CD4-positive, alpha-beta T cell treated with Interleukin-6 for 4 hours (primary cell): ENCODE results near the gene ZC3H12D.

ENCODE experiments used
- DNase-seq: peaks from one replicate; pipeline ENCODE4 v3.0.0-alpha.2; 2020; ENCODE audit warnings: mixed read lengths

The ZC3H12D gene

DNA sequence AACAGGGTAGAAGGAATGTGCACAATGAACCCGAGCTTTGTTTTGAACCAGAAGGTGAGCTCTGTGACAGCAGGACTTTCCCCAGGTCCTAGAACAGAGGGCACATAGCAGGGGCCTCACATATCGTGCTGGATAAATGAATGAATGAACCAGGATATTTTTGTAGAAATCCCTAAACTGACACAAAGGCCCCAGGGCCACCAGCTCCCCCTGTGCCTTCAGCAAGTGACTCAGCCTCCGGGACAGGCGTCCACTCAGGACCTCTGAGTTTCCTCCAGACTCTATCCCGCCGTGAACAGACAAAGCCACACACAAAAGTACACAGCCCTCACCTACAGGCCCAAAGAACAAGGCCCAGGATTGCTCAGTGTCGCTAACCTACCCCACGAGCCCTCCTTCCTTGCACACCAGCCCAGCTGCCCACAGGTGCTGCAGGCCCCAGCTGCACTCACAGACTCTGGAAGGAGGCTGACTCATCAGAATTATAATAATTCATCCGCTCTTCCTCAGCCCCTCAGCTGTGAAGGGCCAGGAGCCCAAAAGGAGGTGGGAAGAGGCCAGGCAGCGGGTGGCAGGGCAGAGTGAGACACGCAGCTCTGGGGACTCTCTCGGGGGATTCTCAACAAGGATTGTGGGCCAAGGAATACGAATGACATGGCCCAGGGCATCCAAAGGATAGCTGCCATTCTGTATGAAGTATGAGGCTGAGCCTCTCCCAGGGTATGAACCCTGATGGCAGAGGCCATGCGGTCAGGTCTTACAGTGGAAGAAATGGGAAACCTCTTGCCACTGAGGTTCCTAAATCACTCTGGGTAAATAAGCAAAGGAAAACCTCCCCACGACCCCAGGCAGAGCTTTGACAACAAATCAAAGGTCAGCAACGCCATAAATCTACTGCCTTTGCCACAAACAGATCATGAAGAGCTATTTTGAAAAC, 43.8 kb downstream of the ZC3H12D start:
- no peak for DNase-seq

DNA sequence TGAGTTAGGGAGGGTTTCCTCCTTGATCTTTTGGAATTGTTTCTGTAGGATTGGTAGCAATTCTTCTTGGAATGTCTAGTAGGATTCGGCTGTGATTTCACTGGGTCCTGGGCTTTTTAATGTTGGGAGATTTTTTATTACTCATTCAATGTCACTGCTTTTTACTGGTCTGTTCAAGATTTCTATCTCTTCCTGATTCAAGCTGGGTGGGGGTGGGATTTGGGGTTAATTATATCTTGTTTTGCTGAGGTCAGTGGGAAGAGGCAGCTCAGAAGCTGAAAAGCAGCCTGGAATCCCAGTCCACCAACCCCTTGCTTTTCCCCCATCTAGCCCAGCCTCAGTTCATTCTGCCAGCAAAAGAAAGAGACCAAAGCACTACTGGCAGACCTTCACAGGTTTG, 45.2 kb downstream of the ZC3H12D start:
- DNase-seq = no peak

DNA sequence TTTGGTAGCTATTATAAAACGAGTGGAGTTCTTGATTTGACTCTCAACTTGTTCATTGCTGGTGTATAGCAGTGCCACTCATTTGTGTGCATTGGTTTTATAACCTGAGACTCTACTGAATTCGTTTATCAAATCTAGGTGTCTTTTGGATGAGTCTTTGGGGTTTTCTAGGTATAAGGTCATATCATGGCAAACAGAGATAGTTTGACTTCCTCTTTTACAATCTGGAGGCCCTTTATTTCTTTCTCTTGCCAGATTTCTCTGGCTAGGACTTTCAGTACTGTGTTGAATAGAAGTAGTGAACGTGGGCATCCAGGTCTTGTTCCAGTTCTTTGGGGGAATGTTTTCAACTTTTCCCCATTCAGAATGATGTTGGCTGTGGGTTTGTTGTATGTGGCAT, 46.0 kb downstream of the ZC3H12D start:
- no peak for DNase-seq

DNA sequence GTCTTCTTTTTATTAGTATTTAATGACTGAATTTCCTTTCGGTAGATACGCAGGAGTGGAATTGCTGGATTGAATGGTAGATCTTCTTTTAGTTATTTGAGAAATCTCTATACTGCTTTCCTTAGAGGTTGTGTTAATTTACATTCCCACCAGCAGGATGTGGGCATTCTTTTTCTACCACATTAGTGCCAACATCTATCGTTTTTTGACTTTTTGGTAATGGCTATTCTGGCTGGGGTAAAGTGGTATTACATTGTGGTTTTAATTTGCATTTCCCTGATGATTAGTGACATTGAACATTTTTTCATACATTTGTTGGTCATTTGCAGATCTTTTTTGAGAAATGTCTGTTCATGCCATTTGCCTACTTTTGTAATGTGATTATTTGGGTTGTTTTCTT, 47.6 kb downstream of the ZC3H12D start:
- DNase-seq = no peak

DNA sequence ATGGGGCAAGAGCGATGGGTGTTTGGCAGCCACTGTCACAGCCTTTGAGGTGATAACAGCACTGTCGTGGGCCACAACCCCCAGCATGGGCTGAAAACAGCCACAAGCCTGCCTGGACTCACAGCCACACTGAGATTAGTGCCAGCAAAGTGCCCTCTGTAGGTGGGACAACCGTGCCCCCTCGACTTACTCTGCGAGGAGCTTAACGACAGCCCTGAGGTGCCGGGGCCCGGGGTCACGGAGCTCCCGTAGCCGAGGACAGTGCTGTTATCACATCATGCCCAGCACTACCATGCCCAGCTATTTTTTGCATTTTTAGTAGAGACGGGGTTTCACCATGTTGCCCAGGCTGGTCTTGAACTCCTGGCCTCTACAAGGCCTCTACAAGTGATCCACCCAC, 48.2 kb downstream of the ZC3H12D start:
- no peak for DNase-seq

DNA sequence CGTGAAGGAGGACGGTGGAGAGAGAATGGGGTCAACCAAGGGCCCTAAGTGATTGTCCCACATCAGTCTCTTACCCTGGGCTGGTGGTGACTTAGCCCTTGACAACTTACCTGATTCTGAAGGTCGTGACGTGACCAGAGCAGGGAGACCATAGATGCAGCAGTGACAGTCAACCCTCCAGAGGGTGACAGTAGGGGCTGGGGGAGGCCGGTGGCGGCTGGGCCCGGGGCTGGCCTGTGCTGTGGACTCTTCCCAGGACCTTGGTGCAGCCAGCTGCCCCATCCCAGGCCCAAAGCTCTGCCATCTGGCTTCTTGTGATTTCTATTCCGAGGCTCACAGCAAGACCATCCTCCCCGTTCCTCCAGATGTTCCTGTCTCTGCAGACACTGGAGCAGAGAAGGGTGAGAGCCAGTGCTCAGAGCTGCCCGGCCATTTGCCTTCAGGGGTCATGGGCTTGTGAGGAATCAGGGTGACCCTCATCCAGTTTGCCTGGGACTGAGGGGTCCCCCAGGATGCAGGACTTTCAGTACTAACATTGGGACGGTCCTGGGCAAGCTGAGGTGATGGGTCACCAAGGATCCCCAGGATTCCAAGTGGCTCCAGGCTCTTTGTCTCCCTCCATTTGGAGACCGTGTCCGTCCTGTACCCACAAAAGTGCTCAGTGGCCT, 48.8 kb downstream of the ZC3H12D start:
- DNase-seq = no peak

DNA sequence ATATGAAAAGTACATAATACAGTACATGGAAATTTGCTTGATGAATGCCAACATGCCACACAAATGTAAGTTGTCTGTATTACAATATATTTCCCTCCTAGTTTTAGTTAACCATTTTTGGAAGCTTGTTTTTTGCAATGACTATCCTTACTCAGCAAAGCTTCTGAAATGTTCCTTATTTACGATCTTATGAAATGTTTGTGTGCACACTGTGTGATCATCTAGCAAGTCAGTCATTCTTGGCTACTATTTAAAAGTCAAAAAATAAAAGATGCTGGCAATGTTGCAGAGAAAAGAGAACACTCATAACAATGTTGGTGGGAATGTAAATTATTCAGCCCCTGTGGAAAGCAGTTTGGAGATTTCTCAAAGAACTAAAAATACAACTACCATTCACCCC, 50.9 kb downstream of the ZC3H12D start:
- DNase-seq = no peak

DNA sequence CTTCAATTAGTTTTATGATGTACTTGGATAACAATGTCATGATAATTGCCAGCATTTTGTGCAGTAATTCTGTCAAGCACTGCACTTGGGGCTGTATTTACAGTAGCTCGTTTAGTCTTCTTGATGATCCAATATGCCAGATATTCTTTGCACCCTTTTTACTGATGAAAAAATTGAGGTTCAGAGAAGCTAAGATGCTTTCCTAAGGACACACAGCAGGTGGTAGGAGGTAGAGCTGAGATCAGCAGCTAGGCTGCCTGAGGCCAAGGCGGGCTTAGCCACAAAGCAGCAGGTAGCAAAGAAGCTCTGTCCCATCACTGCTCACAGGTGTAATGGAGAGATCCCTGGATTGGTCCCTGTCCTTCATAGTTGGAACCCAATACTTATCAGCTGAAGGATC, 51.4 kb downstream of the ZC3H12D start:
- DNase-seq = no peak

DNA sequence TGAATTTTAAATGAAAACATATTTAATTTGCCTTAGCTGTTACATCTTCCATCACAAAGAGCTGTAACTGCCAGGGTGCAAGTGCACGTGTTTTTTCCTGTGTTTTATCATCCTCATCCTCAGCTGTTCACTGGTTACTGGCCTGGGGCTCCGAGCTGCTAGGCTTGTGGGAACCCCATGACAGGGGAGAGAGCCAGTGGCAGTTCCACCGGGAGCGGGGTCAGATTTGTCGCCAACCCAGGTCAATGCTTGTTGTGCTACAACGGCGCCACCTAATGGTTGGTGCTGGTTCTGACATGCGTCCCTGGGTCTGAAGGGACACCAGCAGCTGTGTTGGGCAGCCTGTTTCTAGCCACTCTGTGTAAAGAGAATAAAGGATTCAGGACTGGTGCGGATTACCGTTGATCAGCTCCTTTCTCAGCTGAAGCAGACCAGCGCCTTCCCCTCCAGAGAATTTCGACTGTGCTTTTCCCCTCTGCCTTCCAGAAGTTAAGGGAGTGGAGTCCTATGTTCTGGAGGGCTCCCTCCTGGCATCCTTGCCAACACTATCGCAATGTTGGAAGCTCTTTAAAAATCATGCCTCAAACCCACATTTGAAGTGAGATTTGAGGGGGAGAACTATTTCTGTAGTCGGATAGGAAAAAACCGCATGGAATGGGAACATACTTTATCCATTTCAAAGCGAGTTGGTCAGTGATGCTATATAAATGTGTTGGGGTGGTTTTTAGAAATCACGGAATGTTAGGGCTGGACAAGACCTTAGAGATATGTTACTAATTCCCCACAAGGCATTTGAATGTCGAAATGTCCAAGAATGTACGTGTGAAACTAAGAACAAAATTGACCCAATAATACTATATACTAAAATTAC, 52.7 kb downstream of the ZC3H12D start:
- peak; percentile 92 for DNase-seq

DNA sequence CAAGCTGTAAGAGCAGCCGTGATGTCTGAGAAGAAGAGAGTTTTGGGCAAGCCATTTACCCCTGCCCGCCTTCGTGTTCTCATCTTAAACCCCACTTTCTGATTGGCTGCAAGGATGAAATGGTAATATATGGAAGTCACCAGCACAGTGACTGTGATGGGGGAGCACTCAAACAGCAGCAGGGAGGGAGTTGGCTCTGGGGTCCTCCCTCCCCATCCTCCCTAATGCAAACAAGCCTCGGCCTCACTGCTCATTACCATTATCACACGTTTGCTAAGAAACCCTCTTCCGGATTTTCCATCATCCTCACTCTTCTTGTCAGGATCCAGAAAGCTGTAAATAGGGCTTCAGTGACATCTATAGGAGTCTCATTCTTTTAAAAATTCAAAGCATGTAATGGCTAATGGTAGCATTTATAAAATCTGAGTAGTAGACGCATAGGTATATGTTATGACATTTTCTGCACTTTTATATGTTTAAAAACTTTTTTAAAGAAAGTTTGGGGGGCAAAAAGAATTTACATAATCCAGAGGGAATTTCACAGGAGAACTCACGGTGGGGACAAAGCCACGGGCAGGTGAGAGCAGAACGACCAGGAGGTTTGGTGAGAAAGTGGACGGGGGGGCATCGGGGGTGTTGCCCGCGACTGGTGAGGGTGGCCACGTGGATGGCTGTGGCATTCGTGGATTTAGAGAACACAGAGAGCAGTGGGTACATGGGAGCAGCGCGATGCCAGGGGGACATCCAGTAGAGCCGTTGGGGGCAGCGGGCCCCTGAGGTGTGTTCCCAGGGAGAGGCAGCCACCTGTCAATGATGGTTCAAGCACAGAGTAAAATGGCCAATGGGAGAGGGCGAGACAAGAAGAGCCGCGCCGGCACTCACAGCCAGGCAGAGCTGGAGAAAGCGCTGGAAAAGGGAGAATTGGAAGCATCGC, 55.1 kb downstream of the ZC3H12D start:
- DNase-seq = no peak

DNA sequence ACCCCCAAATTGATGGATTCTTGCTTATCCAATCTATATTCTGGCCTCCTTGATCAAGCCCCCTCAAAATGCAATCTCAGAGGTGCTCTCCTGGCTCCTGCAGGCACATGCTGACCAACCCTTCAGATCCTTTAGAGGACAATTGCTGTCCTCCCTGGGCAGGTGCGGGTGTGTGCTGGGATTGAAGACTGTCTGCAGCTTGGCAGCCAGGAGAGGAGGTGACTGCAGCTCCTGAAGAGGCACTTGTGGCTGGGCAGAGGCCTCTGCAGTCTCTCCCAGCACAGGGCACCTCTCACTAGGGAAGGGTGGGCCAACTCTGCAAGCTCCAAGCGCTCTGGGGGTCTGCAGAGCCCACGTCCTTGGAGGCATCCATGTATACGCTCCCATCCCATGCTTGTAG, 56.2 kb downstream of the ZC3H12D start:
- DNase-seq = no peak

DNA sequence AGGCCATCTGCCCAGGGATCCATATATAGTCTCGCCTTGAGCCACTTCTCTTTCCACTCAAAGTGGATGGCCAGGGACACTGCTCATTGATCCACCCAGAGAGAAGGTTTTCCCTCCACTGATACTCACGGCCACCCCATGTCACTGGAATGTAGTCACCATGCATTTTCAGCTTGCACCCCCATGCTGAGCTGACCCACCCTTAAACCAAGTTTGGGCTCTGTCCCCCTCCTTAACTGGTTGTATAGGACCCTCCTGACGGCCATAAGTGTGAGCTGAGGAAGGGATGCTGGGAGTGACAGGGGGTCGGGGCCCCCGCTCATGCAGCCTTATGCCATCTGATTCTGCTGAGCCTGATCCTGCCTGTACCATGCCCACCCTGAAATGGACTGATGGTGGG, 59.1 kb downstream of the ZC3H12D start:
- no peak for DNase-seq

DNA sequence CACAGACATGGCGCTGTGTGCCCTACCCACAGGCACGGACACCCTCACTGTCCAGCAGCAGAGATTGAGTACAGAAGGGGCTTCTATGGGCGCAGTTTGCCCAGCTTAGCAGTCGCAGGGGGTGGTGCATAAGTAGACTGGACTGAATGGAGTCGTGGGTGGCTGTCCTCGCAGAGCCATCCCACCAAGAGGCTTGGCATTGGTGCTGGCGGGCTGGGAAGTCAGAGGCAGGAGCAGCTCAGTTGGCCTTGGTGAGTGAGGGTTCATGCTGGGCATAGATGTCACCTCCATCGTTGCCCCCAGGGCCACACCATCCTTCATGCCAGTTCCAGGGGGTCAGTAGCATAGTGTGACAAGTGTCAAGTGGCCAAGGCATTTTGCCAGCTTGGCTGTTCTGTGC, 59.6 kb downstream of the ZC3H12D start:
- no peak for DNase-seq

DNA sequence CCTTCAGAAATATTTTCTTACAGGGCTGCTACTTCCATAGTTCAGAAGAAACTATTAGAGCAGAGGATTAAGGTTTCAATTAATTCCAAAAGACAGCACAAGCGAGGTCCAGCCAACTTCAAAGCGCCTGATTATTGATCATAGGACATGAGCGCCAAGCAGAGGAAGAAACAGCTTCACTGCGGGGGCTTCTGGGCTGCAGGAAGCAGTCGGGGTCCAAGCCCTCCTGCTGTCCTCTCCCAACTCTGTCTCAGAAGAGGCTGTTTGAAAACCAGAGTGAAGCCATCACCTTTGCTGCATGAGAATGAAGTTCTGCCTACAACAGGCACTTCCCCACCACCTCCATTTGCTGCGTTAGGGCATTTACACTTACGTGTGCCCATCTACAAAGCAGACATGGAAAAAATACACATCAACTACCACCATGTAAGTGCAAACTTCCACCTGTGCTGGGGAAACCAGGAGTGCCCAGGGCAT, 60.8 kb downstream of the ZC3H12D start:
- DNase-seq = no peak

DNA sequence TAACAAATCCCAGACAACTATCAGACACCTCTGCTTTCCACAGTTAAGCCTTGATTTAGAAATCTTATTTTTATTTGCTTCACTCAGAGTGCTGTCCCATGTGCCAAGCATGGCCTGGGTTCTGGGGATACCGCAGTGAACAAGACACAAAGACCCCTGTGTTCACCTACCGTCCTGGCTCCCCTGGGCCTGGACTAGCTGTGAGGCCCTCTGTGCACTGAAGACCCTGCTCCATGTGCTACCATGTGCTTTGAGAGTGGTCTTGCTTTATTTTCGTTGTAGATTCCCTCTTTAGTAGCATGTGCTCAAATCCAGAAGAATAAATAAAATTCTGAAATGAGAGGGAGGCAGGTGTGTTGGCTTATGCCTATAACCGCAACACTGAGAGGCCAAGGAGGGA, 62.2 kb downstream of the ZC3H12D start:
- DNase-seq = no peak

DNA sequence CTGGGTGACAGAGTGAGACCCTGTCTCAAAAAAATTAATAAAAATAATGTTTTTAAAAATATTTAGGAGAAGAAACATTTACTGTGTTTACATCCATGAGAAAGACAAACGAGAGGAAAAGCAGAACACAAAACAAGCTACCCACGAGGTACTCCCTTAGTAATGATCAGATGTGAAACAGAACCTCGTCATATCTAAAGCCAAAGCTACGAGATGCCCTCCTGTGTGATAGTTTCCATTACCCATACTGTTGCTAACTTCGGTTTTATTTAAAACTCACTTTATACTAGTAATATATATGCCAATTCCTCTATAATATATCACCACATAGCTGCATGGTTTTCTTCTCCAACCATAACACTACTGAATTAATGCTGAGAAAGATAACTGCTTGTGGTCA, 63.7 kb downstream of the ZC3H12D start:
- DNase-seq = no peak

DNA sequence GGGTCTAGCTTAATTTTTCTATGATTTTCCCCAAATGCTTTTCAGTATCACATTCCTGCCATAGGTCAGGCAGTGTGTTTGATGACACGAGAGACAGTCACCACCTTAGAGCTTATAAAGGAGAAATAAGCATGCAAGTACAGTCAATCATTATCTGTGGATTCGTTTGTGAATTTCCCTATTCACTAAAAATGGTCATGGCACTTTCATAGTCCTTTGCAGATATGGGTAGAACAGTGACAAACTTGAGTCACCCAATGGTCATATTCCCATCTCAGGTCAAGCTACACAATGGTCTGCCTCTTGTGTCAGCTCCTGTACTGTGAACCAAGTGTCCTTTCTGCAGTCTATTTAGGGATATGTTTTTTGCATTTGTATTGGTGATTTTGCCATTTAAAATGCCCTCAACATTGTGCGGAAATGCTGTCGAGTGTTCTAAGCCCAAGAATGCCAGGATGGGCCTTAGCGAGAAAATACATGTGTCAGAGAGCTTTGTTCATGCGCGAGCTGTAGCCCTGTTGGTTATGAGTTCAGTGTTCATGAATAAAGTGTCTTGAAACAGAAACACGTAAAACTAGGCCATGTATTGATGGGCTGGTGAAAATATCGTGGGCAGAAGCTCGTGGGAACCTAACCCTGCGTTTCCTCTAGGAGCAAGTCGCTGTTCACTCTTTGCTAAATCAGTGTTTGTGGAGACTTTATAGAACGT, 65.0 kb downstream of the ZC3H12D start:
- DNase-seq = no peak

DNA sequence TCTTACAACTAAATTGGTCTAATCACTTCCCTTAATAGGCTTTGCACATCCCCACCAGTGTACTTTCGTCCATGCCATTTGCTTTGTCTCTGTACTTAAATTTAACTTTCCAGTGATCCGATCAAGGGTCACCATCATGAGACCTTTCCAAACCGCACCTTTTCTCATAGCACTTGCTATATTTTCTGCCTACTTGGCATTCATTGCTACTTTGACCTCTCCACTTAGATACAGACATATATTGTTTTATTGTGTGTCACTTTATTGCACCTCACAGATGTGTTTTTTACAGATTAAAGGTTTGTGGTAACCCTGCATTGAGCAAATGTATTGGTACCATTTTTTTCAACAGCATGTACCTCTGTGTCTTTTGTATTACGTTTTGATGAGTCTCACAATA, 70.0 kb downstream of the ZC3H12D start:
- no peak for DNase-seq

DNA sequence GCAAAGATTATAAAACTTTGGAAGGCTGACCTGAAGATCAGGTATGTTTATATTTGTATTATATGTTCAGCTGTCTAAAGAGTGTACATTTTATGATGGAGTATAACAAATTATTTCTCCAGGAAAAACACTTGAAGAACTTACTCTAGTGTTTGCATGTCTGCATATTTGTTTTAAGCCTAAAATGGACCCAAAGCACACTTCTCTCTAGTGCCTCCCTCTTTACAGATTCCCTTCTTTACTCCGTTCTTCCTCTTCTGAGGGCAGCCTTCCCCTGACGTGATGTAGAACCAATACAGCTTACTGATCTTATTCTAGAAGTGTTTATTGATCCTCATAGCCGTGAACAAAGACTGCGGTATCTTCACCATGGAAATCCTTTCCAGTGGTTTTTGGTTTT, 70.8 kb downstream of the ZC3H12D start:
- DNase-seq = no peak

DNA sequence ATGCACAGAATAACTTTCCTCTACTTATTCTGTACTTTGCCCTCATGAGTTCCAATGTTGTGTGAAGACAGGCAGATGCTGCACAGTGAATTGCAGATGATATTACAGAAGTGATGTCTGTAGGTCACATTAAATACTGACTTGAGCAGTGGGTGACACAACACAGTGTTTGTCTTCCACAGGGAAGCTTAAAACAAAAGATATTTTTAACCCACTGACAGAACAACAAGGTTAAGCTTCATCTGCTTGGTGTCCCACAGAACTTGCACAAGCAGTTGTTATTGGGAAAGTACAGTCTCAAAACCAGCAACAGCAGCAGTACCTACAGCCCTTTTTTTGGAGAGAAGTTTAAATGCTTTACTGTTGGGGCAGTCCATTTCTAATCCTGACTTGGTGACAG, 74.3 kb downstream of the ZC3H12D start:
- no peak for DNase-seq

DNA sequence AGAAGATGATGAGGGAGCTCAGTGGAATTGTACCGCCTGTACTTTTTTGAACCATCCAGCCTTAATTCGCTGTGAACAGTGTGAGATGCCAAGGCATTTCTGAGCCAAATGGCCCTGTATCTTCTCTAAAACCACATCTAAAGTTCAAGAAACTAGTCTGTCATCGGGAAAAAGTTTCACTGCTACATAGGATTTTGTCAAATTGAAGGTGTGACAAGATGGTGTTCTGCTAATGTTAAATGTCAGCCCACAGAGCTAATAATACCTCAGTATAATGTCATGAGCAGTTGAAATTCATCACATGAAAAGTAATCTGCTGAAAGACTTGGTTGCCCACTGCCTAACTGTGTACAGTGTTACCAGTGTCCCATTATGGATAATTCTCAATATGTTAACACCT, 75.2 kb downstream of the ZC3H12D start:
- no peak for DNase-seq
